Naive thymus-derived CD8-positive, alpha-beta T cell (primary cell): Measurements from ENCODE around the gene GATA1. TPM values are rescaled to one million over a fixed set of nuclear protein-coding genes. Genes with fewer than 3 reads are reported as not detected.

Experiments used
- ATAC-seq, 2 donors: fragments of 150-1000 bp; cut with Tn5 transposase in 1 of 2; sonication (Bioruptor Pico), chemical (Tn5 transposase) in 1 of 2; 1 replicate in 1 of 2; 2 replicates in 1 of 2; pipeline ENCODE4 v1.10.0; 2021; ENCODE audit warnings: mild to moderate bottlenecking in 2 of 2, moderate library complexity in 2 of 2
- POLR2A ChIA-PET: fragments of 350-600 bp; sonication (Branson Sonifier 250); formaldehyde crosslinking; loops from one replicate; lab custom pipeline; 2021; ENCODE audit warnings: antibody characterized with exemption; lab: Charles Lee
- DNase-seq, 10 donors: peaks; one replicate each; pipeline versions ENCODE4 v3.0.0 to v3.0.0-alpha.2; 2020 to 2022
- H3K27ac Mint-ChIP-seq, 10 donors: one replicate each; pipeline ENCODE4 v1.8.0; 2020 to 2022; ENCODE audit warnings: mild to moderate bottlenecking in 10 of 10, mixed read lengths in 10 of 10, moderate library complexity in 4 of 10, inconsistent platforms in 1 of 10
- H3K27me3 Mint-ChIP-seq, 5 donors: one replicate each; pipeline ENCODE4 v1.8.0; 2021 to 2022; ENCODE audit warnings: mixed read lengths in 5 of 5
- H3K36me3 Mint-ChIP-seq, 3 donors: one replicate each; pipeline ENCODE4 v1.8.0; 2020 to 2022; ENCODE audit warnings: mixed read lengths in 3 of 3, mild to moderate bottlenecking in 2 of 3, inconsistent platforms in 1 of 3
- H3K4me1 Mint-ChIP-seq, 4 donors: one replicate each; pipeline ENCODE4 v1.8.0; 2021 to 2022; ENCODE audit warnings: mixed read lengths in 4 of 4
- H3K4me3 Mint-ChIP-seq, 10 donors: one replicate each; pipeline ENCODE4 v1.8.0; 2020 to 2022; ENCODE audit warnings: mild to moderate bottlenecking in 10 of 10, mixed read lengths in 10 of 10, moderate library complexity in 6 of 10, inconsistent platforms in 1 of 10
- H3K9me3 Mint-ChIP-seq, 9 donors: one replicate each; pipeline ENCODE4 v1.8.0; 2020 to 2022; ENCODE audit warnings: mixed read lengths in 9 of 9, mild to moderate bottlenecking in 3 of 9, inconsistent platforms in 1 of 9, moderate library complexity in 1 of 9
- polyA plus RNA-seq, 3 donors: library from polyadenylated mRNA; unstranded; fragments of 300-500 nt; fragmentation: Illumina TruSeq; gene quantifications; one replicate each; pipeline ENCODE4 v1.2.3, GENCODE V29; 2021
- total RNA-seq, 8 experiments: library from RNA in 2 of 8; stranded (reverse) in 2 of 8; gene quantifications; one replicate each; pipeline ENCODE4 v1.2.3 and lab custom pipeline; 2021 to 2026

The GATA1 gene
- total and polyA plus RNA-seq, 5 experiments from 2014 or later = not detected

DNA sequence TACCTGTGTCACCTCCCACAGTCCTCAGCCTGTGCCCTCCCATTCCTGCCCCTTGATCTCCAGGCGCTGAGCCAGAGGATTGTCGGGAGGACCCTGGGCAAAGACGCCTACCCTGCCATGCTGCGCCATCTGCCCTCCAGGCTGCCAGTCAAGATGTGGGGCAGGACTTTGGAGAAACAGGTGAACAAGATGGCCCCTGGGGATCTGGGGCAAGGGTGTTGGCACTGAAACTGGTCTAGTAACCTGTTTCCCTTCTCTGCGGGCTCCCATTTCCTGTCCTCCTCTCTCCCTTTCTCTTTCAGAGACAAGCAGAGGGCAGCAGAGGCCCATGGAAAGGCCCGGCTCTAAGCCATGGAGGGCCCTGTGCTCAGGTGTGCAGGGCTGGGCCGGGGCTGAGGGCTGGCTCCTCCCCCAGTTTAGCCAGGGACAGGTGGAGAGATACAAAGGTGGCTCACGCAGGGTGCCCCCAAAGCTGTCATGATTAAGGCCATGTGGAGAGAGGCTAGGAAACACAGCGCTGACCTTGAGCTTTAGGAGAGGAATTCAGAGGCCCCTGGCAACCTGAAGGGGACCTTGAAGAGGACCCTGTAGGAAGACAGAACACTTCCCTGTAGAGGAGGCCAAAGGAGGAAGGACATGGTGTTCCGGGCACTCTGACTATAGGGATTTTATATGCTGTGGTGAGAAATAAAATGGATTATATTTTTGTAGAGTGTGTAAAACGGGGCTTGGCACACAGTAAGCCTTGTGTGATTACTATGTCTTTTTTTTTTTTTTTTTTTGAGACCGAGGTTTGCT, 24.5 kb upstream of the GATA1 start, which contains the start of gene GLOD5:
Gene GLOD5, plus strand, starts transcription at position 74 of the 798 bp plus-strand sequence. Its CDS starts 44 bp downstream, at position 118.
- POLR2A ChIA-PET = no interaction called here
- no peak for DNase-seq
- no peak for ATAC-seq
- no peaks in the 10 kb centered on the region for H3K9me3 Mint-ChIP-seq
- no peak within 1 kb of the TSS for H3K4me3 Mint-ChIP-seq
- peaks cover 0 to 6% (median 2%) of the 10 kb centered on the region in 4 donors for H3K4me1 Mint-ChIP-seq
- H3K27me3 Mint-ChIP-seq = peaks cover 0 to 1% (median 0%) of the 10 kb centered on the region in 5 donors
- H3K36me3 Mint-ChIP-seq = no peaks in the 10 kb centered on the region
- peak within 1 kb of the TSS in 2 of 10 donors; percentile 35 to 43 for H3K27ac Mint-ChIP-seq

DNA sequence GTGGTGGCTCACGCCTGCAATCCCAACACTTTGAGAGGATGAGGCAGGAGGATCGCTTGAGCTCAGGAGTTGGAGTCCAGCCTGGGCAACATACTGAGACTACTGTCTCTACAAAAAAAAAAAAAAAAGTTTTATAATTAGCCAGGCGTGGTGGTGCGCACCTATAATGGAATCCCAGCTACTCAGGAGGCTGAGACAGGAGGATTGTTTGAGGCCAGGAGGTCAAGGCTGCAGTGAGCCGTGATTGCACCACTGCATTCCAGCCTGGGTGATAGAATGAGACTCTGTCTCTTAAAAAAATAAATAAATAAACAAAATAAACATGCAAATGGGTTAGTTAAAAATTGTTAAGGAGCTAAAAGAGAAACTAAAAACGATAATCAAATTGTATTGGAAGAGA, 17.2 kb upstream of the GATA1 start:
- no peaks in the 10 kb centered on the region for H3K4me1 Mint-ChIP-seq
- ATAC-seq (no peak), DNase-seq (no peak)
- H3K9me3 Mint-ChIP-seq = no peaks in the 10 kb centered on the region
- no peak overlapping the region for H3K4me3 Mint-ChIP-seq
- H3K27ac Mint-ChIP-seq = no peak overlapping the region
- no peaks in the 10 kb centered on the region for H3K36me3 Mint-ChIP-seq
- no peaks in the 10 kb centered on the region for H3K27me3 Mint-ChIP-seq
- POLR2A ChIA-PET = no interaction called here

DNA sequence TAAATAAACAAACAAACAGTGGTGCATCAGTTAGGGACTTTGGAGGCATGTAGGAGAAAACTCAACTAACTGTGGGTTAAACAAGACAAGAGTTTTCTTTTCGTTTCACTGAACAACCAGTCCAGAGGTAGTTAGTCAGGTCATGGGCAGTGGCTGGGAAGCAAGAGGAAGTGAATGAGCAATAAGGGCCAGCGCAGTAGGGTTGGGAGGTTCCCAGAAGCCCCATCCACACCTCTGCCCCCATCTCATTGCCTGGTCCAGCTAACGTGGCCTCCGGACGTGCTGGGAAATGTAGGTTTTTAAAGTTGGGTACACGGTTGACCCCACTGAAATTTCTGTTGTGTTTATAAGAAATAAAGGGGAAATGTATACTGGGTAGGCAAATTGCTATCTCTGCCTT, 16.1 kb upstream of the GATA1 start:
- H3K27me3 Mint-ChIP-seq = no peaks in the 10 kb centered on the region
- POLR2A ChIA-PET = no interaction called here
- no peak for ATAC-seq
- H3K9me3 Mint-ChIP-seq = no peaks in the 10 kb centered on the region
- DNase-seq = no peak
- no peaks in the 10 kb centered on the region for H3K36me3 Mint-ChIP-seq
- H3K4me1 Mint-ChIP-seq = no peaks in the 10 kb centered on the region
- H3K27ac Mint-ChIP-seq = no peak overlapping the region
- H3K4me3 Mint-ChIP-seq = no peak overlapping the region

DNA sequence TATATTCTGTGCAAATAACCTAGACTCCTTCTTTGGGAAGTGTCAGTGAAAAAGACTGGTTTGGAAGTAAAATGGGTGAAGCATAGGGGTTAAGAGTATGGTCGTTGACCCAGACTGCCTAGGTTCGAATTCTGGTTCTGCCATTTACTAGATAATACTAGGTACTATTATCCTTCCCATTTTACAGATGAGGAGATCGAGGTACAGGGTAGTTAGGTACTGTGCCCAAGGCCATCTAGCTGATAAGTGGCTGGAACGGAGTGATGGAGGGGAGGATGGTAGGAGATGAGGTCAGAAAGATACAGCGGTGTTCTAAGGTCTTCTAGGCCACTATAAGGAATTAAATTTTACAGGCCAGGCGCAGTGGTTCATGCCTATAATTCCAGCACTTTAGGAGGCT, 13.8 kb upstream of the GATA1 start:
- Mint-ChIP-seq H3K27me3 (no peaks in the 10 kb centered on the region), H3K4me1 (no peaks in the 10 kb centered on the region), H3K36me3 (no peaks in the 10 kb centered on the region), H3K27ac (peak overlapping the region in 1 of 10 donors; percentile 47), H3K4me3 (no peak overlapping the region), H3K9me3 (peaks cover 0 to 2% (median 0%) of the 10 kb centered on the region in 9 donors)
- ATAC-seq (no peak), DNase-seq (no peak)
- POLR2A ChIA-PET = no interaction called here

DNA sequence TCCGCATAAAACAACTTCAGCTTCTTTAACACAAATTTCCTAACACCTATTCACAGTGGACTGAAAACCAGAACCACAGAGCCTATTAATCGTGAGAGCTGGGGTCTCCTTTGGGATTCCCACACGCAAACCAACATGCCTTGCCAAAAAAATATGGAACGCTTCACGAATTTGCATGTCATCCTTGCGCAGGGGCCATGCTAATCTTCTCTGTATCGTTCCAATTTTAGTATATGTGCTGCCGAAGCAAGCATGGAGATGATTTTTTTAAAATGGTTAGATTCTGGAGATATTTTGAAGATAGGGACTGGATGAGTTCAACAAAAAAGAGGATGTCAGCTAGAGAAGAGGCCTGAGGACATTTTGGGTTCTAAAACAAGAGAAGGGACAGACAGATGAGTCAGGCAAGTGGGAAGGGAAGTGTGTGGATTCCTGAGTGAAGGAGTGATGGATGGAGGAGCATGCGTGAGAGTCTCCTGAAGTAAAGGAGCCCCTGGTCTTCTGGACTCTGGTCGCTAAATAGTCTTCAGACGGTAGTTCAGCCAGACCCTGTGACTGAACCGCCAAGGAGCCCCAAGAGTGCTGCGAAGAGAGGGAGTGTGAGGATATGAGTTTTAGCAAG, 9.5 kb upstream of the GATA1 start:
- POLR2A ChIA-PET = interaction anchor here (0.5 kb wide), 1 partner anchor 1738 kb away, joined by 3 read pairs; no protein-coding TSS in a partner anchor
- ATAC-seq (no peak), DNase-seq (no peak)

DNA sequence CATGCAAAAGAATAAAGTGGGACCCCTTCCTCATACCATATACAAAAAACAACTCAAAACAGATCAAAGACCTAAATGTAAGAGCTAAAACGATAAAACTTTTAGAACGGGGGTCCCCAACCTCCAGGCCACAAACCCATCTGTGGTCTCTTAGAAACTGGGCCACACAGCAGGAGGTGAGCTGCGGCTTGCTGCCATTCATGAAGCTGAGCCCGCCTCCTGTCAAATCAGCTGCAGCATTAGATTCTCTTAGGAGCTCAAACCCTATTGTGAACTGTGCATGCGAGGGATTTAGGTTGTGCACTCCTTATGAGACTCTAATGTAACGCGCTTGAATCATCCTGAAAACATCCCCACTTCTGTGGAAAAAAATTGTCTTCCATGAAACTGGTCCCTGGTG, 7.0 kb upstream of the GATA1 start:
- H3K9me3 Mint-ChIP-seq = peaks cover 0 to 2% (median 0%) of the 10 kb centered on the region in 9 donors

More for the DNA sequence above, 9.5 kb upstream of the GATA1 start:
- H3K36me3 Mint-ChIP-seq = no peaks in the 10 kb centered on the region
- H3K9me3 Mint-ChIP-seq = peaks cover 0 to 2% (median 0%) of the 10 kb centered on the region in 9 donors
- H3K27me3 Mint-ChIP-seq = no peaks in the 10 kb centered on the region
- no peak overlapping the region for H3K27ac Mint-ChIP-seq
- no peaks in the 10 kb centered on the region for H3K4me1 Mint-ChIP-seq
- no peak overlapping the region for H3K4me3 Mint-ChIP-seq

DNA sequence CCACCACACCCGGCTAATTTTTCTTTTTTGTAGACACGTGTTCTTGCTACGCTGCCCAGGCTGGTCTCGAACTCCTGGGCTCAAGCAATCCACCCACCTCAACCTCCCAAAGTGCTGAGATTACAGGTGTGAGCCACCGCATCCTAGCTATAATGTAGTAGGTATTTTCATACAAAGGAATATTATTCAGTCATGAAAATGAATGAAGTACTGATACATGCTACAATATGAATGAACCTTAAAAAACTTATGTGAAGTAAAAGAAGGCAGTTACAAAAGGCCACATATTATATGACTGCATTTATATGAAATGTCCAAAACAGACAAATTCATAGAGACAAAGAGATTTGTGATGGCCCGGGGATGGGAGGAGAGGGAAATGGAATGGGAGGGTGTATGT, 4.7 kb upstream of the GATA1 start:
- peaks cover 0 to 3% (median 0%) of the 10 kb centered on the region in 4 donors for H3K4me1 Mint-ChIP-seq
- no peak for ATAC-seq
- no peak overlapping the region for H3K4me3 Mint-ChIP-seq
- no peaks in the 10 kb centered on the region for H3K9me3 Mint-ChIP-seq
- no peaks in the 10 kb centered on the region for H3K36me3 Mint-ChIP-seq
- POLR2A ChIA-PET = interaction anchor here (0.6 kb wide), 1 partner anchor 174 kb away, joined by 4 read pairs; no protein-coding TSS in a partner anchor
- H3K27me3 Mint-ChIP-seq = no peaks in the 10 kb centered on the region
- H3K27ac Mint-ChIP-seq = no peak overlapping the region
- DNase-seq = no peak

More for the DNA sequence above, 7.0 kb upstream of the GATA1 start:
- no peaks in the 10 kb centered on the region for H3K4me1 Mint-ChIP-seq
- H3K4me3 Mint-ChIP-seq = no peak overlapping the region
- POLR2A ChIA-PET = no interaction called here
- DNase-seq (no peak), ATAC-seq (no peak)
- H3K27me3 Mint-ChIP-seq = no peaks in the 10 kb centered on the region
- no peaks in the 10 kb centered on the region for H3K36me3 Mint-ChIP-seq
- H3K27ac Mint-ChIP-seq = no peak overlapping the region

DNA sequence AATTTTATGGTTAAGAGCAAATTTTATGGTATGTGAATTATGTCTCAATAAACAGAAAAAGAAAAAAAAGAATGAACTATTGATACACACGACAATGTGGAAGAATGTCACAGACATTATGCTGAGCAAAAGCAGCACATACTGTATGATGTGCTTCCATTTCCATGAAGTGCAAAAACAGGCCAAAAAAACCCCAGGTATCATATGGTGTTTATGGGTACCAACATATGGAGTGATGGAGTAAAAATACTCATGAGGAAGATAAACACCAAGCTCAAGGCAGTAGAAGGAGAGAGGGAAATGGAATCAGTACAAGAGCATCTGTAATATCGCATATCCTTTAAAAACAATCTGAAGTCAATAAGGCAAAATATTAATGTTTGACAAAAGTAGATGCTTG, 4.2 kb upstream of the GATA1 start:
- no peaks in the 10 kb centered on the region for H3K27me3 Mint-ChIP-seq
- no peak for ATAC-seq
- no peaks in the 10 kb centered on the region for H3K9me3 Mint-ChIP-seq
- H3K36me3 Mint-ChIP-seq = no peaks in the 10 kb centered on the region
- H3K27ac Mint-ChIP-seq = no peak overlapping the region
- H3K4me3 Mint-ChIP-seq = no peak overlapping the region
- no peak for DNase-seq
- H3K4me1 Mint-ChIP-seq = peaks cover 0 to 3% (median 0%) of the 10 kb centered on the region in 4 donors
- POLR2A ChIA-PET = no interaction called here

DNA sequence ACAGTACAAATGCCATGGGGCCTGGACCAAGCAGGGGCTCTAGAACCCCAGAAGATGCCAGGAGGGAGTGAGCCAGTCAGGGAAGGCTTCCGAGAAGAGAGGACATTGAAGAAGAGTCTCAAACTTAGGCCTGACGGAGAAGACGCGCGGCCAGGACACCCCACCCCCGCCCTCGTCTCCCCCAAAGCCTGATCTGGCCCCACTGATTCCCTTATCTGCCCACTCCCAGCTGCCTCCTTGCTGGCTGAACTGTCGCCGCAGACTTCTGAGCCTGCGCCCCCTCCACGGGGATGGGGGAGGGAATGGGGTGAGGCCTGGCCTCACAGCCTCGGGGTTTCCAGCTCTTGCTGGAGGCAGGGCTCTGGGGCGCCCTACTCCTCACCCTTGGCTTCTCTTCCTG, 3.6 kb upstream of the GATA1 start:
- H3K4me1 Mint-ChIP-seq = peaks cover 0 to 3% (median 0%) of the 10 kb centered on the region in 4 donors
- no peak overlapping the region for H3K4me3 Mint-ChIP-seq
- no peak overlapping the region for H3K27ac Mint-ChIP-seq
- no peaks in the 10 kb centered on the region for H3K27me3 Mint-ChIP-seq
- no peaks in the 10 kb centered on the region for H3K36me3 Mint-ChIP-seq
- H3K9me3 Mint-ChIP-seq = no peaks in the 10 kb centered on the region
- ATAC-seq (no peak), DNase-seq (no peak)
- POLR2A ChIA-PET = no interaction called here

DNA sequence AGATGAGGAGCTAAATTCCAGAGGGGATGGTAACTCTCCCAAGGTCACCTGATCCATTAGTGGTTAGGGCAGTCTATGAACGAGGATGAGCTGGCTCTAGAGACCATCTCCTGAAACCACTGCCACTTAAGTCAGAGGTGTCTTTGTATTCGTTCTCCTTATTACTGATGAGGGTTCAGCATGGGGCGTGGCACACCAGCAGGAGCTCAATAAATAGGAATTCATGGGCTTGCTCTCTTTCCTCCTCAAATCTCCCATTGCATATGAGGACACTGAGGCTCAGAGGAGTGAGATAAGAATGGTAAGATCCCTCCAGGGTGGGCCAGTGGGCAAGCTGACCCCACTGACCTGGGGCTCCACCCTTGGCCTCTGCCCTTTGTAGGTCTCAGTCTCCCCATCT, 1.7 kb upstream of the GATA1 start:
- no peaks in the 10 kb centered on the region for H3K36me3 Mint-ChIP-seq
- H3K27ac Mint-ChIP-seq = no peak overlapping the region
- H3K4me1 Mint-ChIP-seq = peaks cover 8 to 19% (median 12%) of the 10 kb centered on the region in 4 donors
- H3K9me3 Mint-ChIP-seq = peaks cover 0 to 2% (median 0%) of the 10 kb centered on the region in 9 donors
- ATAC-seq = no peak
- no peaks in the 10 kb centered on the region for H3K27me3 Mint-ChIP-seq
- H3K4me3 Mint-ChIP-seq = no peak overlapping the region
- no peak for DNase-seq
- POLR2A ChIA-PET = interaction anchor here (0.7 to 1.0 kb wide), 2 partner anchors 16 to 1195 kb away, joined by 3 to 4 read pairs; no protein-coding TSS in a partner anchor

DNA sequence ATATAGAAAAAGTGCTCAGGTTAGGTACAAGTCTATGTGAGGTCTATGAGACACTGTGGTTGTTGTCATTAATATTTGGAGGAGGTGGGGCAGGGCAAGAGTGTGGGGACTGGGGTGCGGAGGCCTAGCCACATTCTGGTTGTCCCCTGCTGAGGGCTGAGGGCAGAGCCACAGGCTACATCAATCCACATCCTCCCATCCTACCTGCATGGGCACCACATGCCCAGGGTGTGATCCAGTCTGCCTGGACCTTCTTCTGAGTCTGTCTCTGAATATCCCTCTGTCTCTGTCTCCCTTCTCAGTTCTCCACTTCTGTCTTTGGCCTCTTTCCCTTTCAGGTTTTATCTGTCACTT, 1.2 kb upstream of the GATA1 start:
- POLR2A ChIA-PET = interaction anchor here (1.0 kb wide), 1 partner anchor 16 kb away, joined by 4 read pairs; no protein-coding TSS in a partner anchor
- H3K4me3 Mint-ChIP-seq = no peak overlapping the region
- no peaks in the 10 kb centered on the region for H3K27me3 Mint-ChIP-seq
- H3K27ac Mint-ChIP-seq = peak overlapping the region in 2 of 10 donors; percentile 8 to 80
- no peak for DNase-seq
- no peak for ATAC-seq
- H3K9me3 Mint-ChIP-seq = peaks cover 0 to 2% (median 0%) of the 10 kb centered on the region in 9 donors
- no peaks in the 10 kb centered on the region for H3K36me3 Mint-ChIP-seq
- H3K4me1 Mint-ChIP-seq = peaks cover 12 to 23% (median 15%) of the 10 kb centered on the region in 4 donors

DNA sequence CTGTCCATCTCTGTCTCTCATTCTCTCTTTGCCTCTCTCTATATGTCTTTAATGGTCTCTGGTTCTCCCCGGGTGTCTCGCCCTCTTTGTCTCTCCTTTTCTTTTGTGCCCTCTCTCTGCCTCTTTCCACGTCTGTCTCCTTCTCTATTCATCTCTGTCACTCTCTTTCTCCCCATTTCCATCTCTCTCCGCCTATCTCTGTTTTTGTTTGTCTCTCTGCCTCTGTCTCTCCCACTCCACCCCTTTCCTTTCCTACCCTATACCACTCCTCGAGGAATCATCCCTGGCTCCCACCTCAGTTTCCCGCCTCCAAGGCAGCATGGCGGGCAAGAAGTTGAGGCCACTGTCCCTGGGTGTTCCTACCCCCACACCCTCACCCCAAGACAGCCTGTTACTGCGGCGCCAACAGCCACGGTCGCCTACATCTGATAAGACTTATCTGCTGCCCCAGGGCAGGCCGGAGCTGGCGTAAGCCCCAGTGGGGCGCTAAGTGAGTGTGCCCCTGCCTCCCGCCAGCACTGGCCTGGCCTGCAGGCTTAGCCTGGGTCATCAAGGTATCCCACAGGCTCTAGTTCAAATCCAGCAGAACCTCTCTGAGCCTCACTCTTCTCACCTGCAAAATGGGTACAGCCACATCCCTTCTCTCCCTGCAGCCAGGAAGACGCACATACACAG, 713 bp upstream of the GATA1 start:
- Mint-ChIP-seq H3K9me3 (peaks cover 0 to 2% (median 0%) of the 10 kb centered on the region in 9 donors), H3K27ac (peak overlapping the region in 2 of 10 donors; percentile 31 to 80), H3K27me3 (no peaks in the 10 kb centered on the region), H3K36me3 (no peaks in the 10 kb centered on the region), H3K4me3 (no peak overlapping the region), H3K4me1 (peaks cover 13 to 24% (median 16%) of the 10 kb centered on the region in 4 donors)
- DNase-seq = no peak
- POLR2A ChIA-PET = no interaction called here
- no peak for ATAC-seq
